HT-29 (cell line): ENCODE measurements around the gene SH3GL2. TPM values are rescaled to one million over a fixed set of nuclear protein-coding genes. Genes with fewer than 3 reads are reported as not detected.
"Not testable (repeated sequence)": the region's sequence is repeated elsewhere in the genome, so short reads cannot be mapped to it uniquely, and the experiment has no call there.

ENCODE experiments used
- DNase-seq: peaks from one replicate; pipeline ENCODE4 v3.0.0-alpha.2; 2015; ENCODE audit warnings: low spot score
- total RNA-seq: library from RNA; depleted of rRNA; stranded (reverse); fragments of >200 nt; shearing (Covaris generic); gene quantifications from 2 replicates; pipeline ENCODE4 v1.2.3, GENCODE V29; 2014

Gene SH3GL2
- total RNA-seq, 1 experiment from 2014 or later = 0.15 TPM

DNA sequence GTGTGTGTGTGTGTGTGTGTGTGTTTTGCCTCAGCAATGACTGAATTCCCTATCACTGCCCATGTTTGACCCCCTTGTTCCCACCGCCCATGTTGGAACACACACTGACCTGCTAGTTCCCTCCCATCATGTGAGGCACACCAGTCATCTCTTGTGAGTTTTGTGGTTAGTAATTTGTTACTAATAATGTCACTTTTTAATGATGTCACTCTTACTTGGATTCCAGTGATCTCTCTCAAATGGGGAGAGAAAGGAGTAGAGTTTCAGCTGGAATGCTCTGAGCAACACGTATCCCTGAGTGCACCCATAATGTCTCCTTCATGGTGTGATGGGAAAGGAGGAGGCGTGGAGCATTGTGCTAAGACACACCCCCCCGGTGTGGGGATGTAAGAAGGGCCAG, 172.6 kb downstream of the SH3GL2 start:
- no peak for DNase-seq

DNA sequence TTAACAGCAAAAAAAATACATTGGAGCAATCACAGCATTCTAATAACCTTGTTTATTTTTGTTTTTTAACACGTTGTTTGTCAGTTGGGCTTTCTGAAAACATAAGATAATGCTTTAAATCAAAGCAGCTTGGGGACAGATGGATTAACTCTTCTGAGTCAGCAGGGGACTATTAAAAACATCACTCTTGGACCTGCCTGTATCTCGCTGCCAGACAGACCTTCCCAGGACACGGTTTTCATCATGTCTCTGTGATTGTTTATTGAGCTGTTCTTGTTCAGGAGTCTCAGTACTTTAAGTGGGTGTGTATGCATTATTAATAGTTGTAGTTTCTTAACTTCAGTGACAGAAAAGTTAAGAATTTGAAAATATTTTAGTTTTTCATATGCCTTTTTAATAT, 173.2 kb downstream of the SH3GL2 start:
- DNase-seq = no peak

DNA sequence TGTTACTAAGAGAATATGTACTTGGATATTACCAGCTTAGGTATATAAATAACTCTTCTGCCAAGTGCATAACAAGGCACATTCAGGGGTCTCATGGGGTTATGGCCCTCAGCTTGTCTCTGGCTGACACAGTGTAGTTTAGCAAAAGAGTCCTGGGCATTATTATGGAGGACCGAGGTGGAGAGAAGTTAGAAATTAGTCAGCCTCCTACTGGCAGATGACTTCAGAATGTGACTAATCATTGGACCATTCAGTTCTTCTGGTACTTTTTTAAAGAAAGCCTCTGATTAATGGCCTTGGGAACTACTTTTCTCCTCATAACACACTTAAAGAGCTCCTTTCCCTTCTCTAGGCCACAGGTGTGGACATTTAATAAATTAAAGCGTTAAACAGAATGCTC, 178.9 kb downstream of the SH3GL2 start:
- no peak for DNase-seq

DNA sequence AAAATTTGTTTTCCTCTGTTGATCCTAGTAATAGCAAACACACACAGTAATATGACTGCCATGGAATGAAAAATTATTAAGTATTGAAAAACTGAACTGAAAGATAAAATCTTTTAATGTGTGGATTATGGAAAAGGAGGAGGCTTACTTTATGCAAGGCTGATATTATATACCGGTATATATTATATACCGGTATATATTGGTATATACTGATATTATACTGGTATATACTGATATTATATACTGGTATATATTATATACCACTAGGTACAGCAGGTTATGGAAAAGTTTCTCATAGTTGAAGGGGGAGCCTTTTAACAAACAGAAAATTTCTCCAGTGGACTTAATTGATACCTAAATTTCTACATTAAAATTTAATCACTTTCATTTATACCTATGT, 181.4 kb downstream of the SH3GL2 start:
- no peak for DNase-seq

DNA sequence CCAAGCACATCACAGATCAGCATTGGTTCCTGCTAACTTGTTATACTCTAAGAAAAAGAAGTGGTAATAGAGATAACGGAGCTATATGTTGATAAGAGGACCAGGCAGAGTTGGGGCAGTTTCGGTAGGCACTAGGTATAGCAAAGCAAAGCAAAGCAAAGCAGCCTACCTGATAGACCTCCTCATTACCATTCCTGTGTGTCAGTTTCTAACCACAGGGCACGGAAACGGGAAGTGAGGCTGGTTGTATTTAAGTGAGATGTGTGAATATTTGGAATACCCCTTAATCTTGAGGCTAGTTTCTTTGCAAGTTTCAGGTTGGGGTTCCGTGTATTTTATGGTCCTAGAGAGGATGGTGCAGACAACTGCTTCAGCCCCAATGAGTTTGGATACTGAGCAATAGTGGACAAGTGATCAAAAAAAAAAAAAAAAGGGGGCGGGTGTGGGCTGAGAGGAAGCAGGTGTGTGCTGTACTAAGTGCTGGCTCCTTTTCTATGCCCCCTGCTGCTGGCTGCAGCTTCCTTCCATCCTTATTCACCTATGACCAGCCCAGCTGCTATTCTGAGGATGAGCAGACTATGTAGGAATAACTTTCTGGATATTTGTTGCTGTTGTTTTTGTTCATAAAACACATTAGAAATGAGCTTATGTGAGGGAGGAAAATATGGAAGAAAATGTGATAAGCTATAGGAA, 183.3 kb downstream of the SH3GL2 start:
- DNase-seq = no peak

DNA sequence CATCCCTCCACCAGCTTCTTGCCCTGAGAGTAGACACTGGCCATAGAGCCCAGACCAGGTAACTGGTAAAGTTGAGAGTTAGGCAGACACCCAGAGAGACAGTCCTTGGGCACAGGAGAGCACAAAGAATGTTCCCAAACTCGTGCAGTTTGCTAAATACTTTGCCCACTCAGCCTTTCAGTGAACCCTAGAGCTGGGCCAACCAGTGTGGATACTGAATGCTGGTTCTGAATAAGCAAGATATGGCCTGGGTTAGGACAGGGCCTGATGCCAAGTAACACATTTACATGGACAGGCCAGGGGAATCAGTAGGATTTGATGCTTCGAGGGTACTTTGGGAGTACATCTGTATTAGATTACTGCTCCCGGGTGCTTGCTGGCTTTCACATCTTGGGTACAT, 185.4 kb downstream of the SH3GL2 start:
- no peak for DNase-seq

DNA sequence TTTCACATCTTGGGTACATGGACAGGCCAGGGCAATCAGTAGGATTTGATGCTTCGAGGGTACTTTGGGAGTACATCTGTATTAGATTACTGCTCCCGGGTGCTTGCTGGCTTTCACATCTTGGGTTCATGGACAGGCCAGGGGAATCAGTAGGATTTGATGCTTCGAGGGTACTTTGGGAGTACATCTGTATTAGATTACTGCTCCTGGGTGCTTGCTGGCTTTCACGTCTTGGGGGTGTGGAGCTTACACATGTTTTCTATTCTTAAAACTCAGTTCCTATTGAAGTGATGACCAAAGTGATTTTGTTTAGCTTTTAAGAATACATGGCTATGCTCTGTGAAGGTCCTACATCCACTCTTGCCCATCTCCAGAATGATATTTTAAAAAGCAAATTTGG, 186.3 kb downstream of the SH3GL2 start:
- not testable (repeated sequence) for DNase-seq

DNA sequence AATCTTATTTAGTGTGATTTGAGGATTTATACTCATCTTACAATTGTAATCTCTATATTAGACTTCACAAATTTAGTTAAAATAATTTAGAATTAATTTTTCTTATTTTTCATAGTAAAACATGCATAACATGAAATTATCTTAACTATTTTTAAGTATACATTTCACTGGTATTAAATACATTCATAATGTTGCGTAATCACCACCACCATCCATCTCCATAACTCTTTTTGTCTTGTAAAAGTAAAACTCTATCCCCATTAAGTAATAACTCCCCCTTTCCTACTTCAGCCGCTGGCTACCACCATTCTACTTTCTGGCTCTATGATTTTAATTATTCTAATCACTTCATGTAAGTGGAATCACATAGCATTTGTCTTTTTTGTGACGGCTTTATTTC, 193.4 kb downstream of the SH3GL2 start:
- no peak for DNase-seq

DNA sequence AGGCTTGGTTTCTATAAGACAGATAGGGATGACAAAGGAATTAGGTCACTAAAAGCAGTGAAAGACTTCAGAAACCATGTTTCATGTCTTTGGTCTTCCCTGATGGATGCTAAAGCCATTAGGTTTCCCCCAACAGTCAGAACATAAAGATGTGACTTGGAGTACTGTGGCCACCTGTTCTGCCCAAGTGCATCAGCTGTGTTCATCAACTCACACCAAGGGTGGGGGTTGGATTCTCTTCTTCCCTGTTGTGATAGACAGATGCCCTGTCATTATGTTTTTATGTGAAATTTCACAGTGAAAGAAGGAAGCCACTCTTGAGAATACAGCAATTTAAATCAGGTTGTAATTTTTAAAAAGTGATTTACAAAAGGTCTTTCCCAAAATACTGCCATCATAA, 196.8 kb downstream of the SH3GL2 start:
- no peak for DNase-seq

DNA sequence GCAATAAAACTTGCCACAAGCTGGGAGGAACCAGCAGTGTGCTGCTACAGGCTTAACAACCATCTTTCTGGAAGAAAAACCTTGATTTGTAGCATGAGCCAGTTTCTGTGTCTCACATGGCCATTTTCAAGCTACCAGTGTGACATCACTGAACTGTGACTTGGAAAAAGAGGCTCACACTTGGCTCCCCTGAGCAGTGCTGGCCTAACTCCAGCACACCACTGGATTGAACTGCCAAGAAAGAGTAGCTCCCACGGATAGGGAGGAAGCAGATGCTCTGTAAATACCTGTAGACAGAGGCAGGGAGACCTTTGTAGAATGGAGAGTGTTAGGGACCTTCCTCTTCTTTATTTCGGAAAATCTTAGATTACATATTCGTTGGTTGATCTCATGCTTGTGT, 197.9 kb downstream of the SH3GL2 start:
- no peak for DNase-seq

DNA sequence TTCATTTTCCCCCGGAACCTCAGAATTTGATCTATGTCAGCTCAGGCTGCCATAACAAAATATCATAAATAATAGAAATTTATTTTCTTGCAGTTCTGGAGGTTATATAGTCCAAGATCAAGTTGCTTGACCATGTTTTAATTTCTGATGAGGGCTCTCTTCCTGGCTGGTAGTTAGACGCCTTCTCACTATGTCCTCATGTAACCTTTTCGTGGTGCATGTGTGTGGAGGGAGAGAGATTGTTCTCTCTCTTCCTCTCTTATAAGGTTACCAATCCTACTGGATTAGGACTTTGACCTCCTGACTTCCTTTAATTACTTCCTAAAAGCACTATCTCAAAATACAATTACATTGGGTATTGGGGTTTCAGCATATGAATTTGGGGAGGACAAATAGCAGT, 198.6 kb downstream of the SH3GL2 start:
- no peak for DNase-seq

DNA sequence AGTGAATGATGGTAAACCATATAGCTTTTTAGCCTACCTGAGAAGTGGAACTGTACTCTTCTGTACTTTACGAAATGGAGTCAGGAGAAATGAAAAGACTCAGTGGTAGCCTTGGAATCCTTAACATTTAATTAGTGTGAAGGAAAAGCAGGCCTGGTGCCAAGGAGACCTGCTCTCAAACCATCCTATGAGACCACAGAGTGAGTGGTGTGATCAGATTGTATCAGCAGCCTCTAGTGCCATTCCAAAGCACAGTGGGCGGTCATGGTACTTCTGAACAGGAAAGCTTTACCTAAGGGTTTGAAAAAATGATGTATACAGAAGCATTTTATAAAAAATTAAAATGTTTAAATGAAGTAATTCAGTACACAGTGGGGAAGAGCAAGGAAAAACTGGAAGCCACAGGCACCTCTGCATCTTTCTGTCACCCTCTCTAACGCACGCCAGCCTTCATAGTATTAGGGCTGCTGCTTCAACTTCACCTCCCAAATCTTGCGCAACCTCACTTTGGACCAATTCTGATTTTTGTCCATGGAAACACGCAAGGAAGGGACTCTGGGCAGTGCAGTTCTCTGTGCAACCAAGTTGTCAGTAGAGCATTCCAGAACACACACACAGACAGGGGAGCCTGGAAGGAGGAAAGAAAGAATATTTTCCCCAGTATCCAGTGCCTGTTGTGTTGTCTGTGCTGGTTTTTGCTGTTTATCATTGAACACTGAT, 203.7 kb downstream of the SH3GL2 start:
- no peak for DNase-seq

DNA sequence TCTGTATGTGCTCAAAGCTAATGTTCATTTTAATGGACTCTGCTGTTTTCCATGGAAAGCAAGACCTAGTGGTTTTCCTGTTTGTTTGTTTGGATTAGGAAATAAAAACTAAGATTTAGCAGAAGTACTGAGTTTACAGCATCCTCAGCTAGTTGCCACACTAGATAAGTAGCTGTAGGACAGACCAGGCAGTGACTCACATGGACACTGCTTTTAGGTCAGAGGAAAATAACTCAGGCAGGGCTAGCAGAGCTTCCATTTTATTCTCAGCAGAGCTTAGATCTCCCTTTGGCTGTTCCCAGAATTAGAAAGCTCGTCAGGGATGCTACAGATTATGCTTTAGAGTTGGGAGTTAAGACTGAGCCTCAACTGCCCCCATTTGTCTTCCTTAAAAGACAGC, 204.4 kb downstream of the SH3GL2 start:
- no peak for DNase-seq

DNA sequence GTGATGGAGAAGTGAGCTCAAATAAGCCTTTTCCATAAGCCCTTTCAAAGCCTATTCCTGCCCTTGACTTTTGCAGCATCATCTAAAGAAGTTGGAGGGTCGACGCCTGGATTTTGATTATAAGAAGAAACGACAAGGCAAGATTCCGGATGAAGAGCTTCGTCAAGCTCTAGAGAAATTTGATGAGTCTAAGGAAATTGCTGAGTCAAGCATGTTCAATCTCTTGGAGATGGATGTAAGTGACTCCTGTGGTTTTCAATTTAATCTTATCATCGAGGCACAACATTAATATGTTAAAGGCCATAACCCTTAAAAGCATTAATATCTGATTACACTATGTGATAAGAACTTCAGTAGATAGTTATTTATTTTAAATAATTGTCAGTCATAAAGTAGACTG, 210.4 kb downstream of the SH3GL2 start:
- no peak for DNase-seq

DNA sequence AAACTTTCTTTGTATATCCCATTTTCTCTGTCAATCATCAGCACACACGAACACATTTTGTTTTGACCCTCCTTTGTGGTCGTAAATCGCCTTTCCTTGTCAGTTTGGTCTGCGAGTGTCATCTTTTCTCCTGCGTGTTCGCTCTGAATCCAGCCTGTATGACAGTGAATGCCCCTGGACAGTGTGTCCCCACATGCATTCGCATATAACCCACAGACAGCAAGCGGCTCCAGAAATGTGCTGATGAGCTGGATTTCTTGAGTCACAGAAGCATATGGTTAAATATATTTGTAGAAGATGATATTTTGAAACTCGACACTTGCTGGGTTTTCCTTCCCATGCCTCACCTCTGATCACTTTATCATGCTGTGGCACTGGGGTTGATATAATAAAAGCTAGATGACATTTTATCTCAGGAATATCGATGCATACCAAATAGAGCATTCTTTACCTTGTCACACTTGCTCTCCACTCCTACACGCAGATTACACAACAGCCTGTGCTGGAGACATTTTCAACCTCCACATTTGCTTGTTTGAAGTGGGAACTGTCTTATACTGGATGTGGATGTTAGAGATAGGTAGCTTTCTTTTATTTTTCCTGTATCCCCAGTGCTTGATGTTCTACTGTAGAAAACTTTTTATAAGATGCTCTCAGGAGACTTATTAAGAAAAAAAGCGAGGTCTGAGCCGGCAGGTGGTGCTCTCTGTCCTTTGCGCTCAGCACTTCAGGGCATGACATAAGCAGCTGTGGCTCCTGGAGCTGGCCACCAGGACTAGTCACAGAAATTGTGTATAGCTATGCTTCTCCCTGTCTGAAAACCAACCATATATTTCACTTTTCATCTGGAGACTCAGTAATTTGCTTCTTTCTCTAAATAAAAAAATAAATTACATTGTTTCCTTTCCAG, 215.1 kb downstream of the SH3GL2 start:
- DNase-seq = peak; percentile 55

DNA sequence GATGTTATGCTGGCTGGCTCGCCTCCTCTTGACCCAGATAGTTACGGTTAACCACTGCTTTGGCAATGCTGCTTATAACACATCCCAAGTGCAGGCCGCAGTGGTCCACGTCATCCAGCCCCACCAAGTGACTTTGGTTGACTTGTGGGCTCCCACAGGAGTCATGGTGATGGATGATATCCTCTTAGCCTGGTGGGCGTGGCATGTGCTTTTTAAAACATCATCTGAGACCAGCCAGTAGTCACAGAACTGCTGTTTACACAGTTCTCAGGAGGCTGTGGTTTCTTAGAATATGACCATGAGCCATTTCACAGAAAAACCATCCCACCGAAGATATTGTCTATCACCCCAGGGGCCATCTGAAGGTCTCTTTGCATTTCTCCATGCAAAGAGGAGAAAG, 216.9 kb downstream of the SH3GL2 start:
- DNase-seq = no peak

DNA sequence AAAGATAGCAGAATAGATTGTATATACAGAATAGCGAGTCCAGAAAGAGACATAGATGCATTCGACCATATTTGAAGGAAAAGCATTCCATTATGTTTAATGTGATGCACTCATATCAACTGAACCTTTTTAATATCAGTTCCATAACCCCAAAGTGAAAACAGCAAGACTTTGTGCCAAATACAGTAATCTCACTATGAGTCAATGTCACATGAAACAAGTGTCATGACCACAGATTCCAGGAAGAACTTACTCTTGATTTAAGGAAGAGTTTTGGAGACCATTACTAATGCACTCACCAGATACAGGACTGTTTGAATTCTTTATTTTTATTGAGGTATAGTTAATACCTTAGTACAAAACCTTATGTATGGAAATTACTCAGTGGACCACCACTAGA, 220.5 kb downstream of the SH3GL2 start:
- DNase-seq = no peak

DNA sequence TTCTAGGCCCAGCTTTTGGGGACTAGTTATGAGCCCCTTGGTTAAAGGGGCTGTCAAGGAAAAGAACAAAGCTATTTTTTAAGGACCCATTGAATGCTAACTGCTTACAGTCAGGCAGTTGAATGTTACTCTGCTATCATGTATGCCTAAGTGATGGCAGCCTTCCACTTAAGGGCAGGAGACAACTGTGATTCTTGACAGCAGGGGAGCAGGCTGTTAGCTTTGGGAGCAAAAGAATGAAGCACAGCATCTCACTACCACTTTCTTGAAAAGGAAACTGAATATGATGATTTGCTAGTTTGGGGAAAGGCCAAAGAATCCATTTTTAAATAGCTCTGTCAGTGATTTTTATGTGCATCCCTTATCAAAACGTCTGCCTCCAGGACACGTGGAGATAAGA, 221.6 kb downstream of the SH3GL2 start:
- no peak for DNase-seq

DNA sequence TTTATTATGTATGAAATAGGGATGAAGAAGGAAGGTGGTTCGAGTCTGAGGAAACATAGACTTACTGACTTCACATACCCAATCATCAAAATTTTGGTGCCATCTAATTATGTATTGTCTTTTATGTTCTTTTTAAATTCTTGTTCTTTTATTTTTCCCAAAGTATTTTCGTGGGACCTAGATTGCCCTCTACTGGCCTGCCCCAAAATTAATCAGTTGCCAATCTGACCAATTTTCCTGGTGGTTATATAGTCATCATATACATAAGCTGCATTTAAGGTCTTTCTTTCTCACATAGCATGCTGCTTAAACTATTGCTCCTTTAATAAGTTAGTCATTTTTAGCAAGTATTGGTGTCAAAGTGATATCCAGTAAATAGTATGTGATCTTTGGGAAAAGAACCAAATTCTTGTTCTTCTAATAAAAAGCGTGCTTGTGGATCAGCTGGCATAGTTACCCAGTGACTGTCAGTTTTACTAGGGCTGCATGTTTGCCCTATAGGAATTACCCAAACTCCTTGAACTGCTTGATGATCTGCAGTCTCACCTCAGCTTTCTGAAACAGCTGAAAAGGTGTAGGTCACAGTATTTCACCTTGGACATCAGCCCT, 223.5 kb downstream of the SH3GL2 start:
- peak; percentile 52 for DNase-seq

DNA sequence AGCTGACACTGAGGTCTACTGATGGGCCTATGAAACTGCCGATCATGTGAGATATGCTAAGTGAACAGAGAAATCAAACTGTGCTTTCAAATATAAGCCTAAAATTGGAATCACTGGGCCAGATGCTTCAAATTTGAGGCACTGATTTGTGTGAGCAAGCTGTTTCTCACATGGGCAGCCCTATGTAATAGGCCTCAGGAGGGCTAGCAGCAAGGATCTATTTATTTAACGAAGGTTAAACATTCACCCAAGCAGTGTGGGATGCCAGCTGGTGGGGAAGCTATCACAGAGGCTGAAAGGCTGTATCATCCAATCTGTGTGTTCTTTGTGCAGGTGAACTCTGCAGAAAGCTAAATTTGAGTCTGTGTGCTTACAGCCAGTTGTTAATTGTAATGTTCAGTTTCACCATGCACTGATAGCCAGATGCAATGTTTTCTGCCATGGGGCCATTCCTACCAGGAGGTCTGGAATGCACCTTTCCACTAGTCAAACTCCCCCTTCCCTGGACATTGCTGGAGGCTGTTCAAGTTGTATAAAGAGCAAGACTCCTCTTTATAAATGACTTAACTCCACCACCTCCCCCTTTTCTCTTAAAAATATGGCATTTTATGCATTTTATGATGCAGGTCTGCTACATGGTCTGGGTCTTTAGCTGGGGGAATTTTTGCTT, 228.9 kb downstream of the SH3GL2 start:
- DNase-seq = no peak

DNA sequence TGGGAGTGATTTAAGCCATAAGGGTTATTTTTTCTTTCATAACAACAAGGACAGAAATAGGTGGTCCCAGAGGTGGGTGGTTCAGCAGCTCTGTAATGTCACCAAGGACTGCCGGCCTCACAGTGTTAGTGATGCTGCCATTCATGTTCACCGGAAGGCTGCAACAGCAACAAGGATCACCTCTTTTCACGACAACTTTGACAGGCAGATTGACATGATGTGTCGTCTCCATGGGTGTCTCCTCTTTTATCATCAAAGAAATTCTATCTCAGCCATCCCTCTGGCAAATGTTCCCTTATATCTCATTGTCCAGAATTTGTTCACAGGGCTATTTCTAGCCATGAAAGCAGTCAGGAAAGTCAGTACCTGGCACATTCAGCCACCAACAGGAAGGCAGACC, 231.5 kb downstream of the SH3GL2 start:
- no peak for DNase-seq
